Testis (tissue), 2 donors: ENCODE results near the gene PSMA6.

Source experiments
- CTCF ChIP-seq, 3 experiments: fragments of 450-650 bp in 2 of 3; fragments of 200-600 bp in 1 of 3; sonication (generic) in 1 of 3; IDR thresholded peaks; one replicate each; pipeline ENCODE4 v1.5.1; 2016 to 2019; ENCODE audit warnings: antibody characterized with exemption in 3 of 3, mild to moderate bottlenecking in 2 of 3, moderate library complexity in 1 of 3
- POLR2A ChIP-seq: fragments of 450-650 bp; IDR thresholded peaks from one replicate; pipeline ENCODE4 v1.6.1; 2017; ENCODE audit warnings: antibody characterized with exemption, mild to moderate bottlenecking, moderate library complexity

DNA sequence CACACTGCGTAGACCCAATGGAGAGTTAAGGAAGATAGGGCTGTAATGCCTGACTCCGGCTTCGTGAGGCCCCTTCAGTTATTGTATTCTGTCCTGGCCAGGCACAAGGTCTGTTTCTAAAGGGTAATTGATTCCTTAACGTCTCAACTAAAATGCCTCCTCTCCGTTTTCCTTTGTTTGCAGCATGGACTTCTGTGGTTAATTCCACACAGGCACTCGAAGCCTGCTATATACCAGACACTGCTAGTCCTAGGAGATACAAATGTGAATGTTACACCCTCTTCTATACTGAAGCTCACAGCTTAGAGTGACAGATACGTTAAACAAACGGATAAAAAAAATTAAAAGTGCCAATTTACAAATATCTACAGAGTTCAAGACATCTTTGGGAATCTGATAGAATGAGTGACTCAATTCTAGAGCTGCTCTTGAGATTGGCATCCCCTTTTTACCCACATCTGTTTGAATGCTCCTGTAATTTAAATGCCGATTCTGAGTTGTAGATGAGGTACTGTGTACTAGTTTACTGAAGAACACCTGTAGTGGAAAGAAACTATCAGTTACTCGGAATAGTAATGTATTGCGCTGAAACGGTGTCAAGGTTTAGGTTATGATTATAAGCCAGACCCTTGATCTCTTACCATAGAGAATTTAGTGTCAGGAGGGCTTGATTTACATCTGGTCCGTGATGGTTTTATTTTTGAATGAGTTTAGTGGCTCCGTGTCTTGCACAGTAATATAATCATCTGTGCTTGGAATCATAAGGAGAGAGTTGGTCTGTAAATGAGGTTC, 784 bp downstream of the PSMA6 start:
- no peak for TF ChIP-seq CTCF (IDR thresholded peaks at IDR 0.05)
- TF ChIP-seq POLR2A: no peak
